ENCODE results near the gene DISC1.
A peak's percentile ranks its signal among the peaks of the same experiment; 100 is the strongest.
"Not testable (repeated sequence)": the region's sequence is repeated elsewhere in the genome, so short reads cannot be mapped to it uniquely, and the experiment has no call there.

Gene DISC1

DNA sequence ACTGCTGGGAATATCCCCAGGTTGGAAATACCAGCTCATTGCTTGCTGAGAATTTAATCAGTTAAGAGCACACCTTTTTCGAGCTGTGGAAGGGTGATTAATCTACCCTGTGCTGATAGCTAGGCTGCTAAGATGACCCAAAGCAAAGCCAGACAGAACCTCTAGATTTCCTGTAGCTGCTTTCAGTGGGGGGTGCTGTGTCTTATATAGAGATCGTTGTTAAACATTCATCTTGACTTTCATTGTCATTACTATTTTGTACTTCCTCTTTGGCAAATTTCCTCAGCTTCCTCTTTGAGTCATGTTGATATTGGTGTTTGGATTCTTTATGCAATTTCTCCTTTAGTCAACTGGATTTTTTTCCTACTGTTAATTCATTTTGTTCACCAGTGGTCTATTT lies 155.3 kb downstream of the DISC1 start:
- no peak for FAIRE-seq
- TF ChIP-seq, protein P1, sequence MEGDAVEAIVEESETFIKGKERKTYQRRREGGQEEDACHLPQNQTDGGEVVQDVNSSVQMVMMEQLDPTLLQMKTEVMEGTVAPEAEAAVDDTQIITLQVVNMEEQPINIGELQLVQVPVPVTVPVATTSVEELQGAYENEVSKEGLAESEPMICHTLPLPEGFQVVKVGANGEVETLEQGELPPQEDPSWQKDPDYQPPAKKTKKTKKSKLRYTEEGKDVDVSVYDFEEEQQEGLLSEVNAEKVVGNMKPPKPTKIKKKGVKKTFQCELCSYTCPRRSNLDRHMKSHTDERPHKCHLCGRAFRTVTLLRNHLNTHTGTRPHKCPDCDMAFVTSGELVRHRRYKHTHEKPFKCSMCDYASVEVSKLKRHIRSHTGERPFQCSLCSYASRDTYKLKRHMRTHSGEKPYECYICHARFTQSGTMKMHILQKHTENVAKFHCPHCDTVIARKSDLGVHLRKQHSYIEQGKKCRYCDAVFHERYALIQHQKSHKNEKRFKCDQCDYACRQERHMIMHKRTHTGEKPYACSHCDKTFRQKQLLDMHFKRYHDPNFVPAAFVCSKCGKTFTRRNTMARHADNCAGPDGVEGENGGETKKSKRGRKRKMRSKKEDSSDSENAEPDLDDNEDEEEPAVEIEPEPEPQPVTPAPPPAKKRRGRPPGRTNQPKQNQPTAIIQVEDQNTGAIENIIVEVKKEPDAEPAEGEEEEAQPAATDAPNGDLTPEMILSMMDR (IDR thresholded peaks at IDR 0.05; ENCODE audit: insufficient read depth, missing control alignments), result no peak
- DNase-seq (ENCODE audit: insufficient read length, low spot score), result no peak

DNA sequence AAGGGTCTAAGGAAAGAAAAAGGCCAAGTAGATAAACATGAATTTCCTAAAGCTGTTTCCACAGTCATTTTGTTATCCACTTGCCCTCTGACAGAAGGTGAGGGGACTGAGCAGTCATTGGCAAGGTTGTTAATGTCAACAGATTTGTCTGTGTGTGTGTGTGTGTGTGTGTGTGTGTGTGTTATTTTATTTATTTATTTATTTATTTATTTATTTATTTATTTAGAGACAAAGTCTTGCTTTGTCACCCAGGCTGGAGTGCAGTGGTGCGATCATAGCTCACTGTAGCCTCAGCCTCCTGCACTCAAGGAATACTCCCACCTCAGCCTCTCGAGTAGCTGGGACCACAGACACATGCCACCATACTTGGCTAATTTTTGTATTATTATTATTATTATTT lies 158.5 kb downstream of the DISC1 start:
- FAIRE-seq; DNase-seq (ENCODE audit: insufficient read length, low spot score): not testable (repeated sequence)

DNA sequence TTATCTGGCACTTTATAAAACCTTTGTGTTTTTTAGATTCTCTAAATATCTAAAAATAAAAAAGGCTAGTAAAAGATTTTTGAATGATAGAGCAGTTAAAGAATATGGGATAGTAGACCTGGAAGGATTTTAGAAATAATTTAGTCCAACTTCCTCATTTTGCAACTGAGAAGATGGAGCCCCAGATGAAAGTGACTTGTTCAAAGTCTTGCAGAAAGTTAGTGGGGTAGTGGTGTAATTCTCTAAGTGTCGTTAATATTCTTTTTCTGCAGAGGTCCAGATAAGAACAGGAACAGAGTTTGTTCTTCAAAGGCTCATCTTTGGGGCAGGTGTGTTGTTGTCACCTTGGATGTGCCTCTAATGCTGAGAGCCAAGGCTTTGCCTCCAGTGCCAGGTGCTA lies 159.5 kb downstream of the DISC1 start:
- FAIRE-seq, result no peak
- no peak for DNase-seq (ENCODE audit: insufficient read length, low spot score)
- TF ChIP-seq, protein P1 (IDR thresholded peaks at IDR 0.05; ENCODE audit: insufficient read depth, missing control alignments), result no peak

DNA sequence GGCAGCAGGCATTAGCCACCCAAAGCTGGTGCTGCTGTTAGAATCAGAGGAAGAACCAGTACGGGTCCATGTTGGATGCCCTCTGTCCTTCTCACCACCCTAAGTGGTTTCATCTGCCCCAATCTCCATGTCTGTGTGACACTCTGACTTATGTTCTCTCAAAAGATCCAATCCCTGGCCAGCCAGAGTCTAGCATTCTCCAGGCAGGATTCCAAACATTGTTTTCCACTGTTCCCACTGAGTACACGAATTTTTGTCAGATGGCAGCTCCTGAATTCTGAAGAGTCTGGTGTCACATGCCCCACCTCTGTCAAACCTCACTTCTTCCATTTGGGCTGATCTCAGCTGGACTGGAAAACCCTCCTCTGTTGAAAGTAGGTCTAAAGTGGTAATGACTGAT lies 166.0 kb downstream of the DISC1 start:
- no peak for DNase-seq (ENCODE audit: insufficient read length, low spot score)

DNA sequence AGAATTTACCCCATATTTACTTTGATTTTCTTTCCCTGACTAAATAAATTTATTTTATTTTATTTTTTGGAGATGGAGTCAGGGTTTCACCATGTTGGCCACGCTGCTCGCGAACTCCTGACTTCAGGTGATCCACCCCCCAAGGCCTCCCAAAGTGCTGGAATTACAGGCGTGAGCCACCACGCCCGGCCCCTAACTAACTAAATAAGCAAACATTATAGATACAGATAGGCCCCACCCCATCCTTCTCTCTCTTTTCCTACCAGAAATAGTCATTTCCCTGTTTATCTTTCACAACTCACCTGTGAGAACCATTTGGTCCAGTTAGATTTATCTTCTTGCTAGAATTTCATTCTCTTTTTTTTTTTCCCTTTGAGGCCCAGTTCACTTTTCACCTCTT lies 167.3 kb downstream of the DISC1 start:
- no peak for FAIRE-seq
- DNase-seq (ENCODE audit: insufficient read length, low spot score), result no peak
- TF ChIP-seq, protein P1 (IDR thresholded peaks at IDR 0.05; ENCODE audit: insufficient read depth, missing control alignments), result no peak

More for the DNA sequence above, 166.0 kb downstream of the DISC1 start:
- no peak for FAIRE-seq
- TF ChIP-seq, protein P1 (IDR thresholded peaks at IDR 0.05; ENCODE audit: insufficient read depth, missing control alignments), result no peak

DNA sequence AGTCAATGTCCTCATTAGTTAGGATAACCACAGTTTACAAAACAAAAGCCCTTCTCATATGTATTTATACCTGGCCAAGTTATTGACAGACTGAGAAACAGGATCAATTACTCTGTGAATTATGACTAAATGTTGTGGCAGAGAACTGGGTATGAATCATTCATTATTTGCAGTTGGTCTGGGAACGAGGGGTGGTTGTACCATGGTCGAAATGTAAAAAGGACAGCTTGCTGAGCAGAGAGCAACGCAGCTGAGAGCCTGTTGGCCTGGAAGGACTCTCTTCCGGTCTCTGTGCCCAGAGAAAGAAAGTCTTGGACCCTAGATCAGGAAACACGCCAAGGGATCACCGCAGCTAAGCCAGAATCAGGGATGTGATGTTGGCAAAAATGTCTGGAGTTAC lies 169.6 kb downstream of the DISC1 start:
- TF ChIP-seq, protein P1 (IDR thresholded peaks at IDR 0.05; ENCODE audit: insufficient read depth, missing control alignments), result no peak
- FAIRE-seq, result no peak
- DNase-seq (ENCODE audit: insufficient read length, low spot score), result no peak

DNA sequence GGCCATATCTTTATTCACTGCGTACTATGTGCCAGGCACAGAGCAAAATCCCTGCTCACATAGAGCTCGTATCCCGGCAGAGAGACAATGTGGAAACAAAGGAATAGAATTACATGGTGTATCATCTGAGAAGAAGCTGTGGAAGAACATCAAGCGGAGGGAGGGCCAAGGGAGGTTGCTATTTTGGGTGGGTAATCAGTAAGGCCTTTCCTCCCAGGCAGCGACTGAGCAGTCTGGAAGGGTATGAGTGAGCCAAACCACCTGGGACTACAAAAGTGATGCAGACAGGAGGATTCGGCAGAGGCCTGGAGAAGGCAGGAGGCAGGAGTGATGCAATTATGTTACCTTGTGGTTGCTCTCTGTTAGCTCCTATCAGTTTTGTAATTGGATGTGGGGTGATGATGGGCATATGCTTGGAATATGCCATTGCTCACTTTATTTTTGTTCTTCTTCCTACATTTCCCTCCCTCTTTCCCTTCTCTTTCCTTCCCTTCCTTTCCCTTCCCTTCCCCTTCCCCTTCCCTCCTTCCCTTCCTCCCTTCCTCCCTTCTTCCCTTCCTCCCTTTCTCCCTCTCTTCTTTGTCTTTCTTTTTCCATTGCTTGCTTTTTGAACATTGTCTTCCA lies 172.9 kb downstream of the DISC1 start:
- no peak for DNase-seq (ENCODE audit: insufficient read length, low spot score)
- TF ChIP-seq, protein P1 (IDR thresholded peaks at IDR 0.05; ENCODE audit: insufficient read depth, missing control alignments), result no peak
- FAIRE-seq, result no peak

DNA sequence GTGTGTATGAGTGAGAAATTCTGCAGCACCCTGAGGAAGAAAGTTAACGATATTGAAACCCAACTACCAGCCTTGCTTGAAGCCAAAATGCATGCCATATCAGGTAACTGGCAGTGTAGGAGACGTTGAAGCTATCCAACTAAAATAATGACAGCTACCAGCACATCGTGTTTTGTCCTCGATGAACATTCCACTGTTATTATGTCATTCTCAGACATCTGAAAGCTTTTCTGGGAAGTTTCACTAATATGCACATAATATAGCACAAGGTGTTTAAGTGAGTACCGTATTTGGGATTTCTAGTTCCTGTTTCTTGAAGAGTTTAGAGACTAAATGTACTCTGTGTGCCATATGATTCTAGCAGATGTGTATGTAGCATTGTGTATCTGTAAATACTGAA lies 173.5 kb downstream of the DISC1 start:
- TF ChIP-seq, protein P1 (IDR thresholded peaks at IDR 0.05; ENCODE audit: insufficient read depth, missing control alignments), result no peak
- DNase-seq (ENCODE audit: insufficient read length, low spot score) (no peak), FAIRE-seq (peak; percentile 68)

Measured in D721Med (cell line).